Calu3 (cell line): ENCODE measurements around the gene SERPINB3. TPM values are rescaled to one million over a fixed set of nuclear protein-coding genes. Genes with fewer than 3 reads are reported as not detected.

Experiments used
- BruUV-seq: library from RNA; stranded (reverse); fragments of 400-500 nt; replicated peaks from 2 replicates; lab custom pipeline; 2021; lab: Mats Ljungman, UMichigan
- CTCF ChIA-PET: fragments of 300-600 bp; sonication (Branson Sonifier 250); formaldehyde crosslinking; loops from one replicate; lab custom pipeline; 2022; ENCODE audit warnings: antibody characterized with exemption; lab: Charles Lee
- DNase-seq: peaks from one replicate; pipeline ENCODE4 v3.0.0; 2022
- H3K27ac Mint-ChIP-seq: one replicate; pipeline ENCODE4 v1.8.0; 2022; ENCODE audit warnings: mixed read lengths; ENCODE audit not compliant: unreplicated experiment
- H3K27me3 Mint-ChIP-seq: one replicate; pipeline ENCODE4 v1.8.0; 2022; ENCODE audit warnings: mixed read lengths; ENCODE audit not compliant: unreplicated experiment
- H3K36me3 Mint-ChIP-seq: one replicate; pipeline ENCODE4 v1.8.0; 2022; ENCODE audit warnings: mild to moderate bottlenecking, moderate library complexity, mixed read lengths; ENCODE audit not compliant: insufficient read depth, unreplicated experiment
- H3K4me1 Mint-ChIP-seq: one replicate; pipeline ENCODE4 v1.8.0; 2022; ENCODE audit warnings: mild to moderate bottlenecking, low read depth, mixed read lengths; ENCODE audit not compliant: unreplicated experiment
- H3K4me3 Mint-ChIP-seq: one replicate; pipeline ENCODE4 v1.8.0; 2022; ENCODE audit warnings: mild to moderate bottlenecking, low read depth, moderate library complexity, mixed read lengths; ENCODE audit not compliant: unreplicated experiment
- H3K9me3 Mint-ChIP-seq: one replicate; pipeline ENCODE4 v1.8.0; 2022; ENCODE audit warnings: low read depth, mixed read lengths; ENCODE audit not compliant: unreplicated experiment
- CTCF ChIP-seq: fragments of 200-600 bp; IDR thresholded peaks from one replicate; pipeline ENCODE4 v1.8.0; 2022; ENCODE audit warnings: antibody characterized with exemption; ENCODE audit not compliant: unreplicated experiment
- intact Hi-C: fragments of 100-400 bp; cut with micrococcal nuclease; formaldehyde crosslinking; loops from one replicate; pipeline ENCODE4 v1.10.0; 2022; ENCODE audit not compliant: unreplicated experiment
- total RNA-seq: library from RNA; stranded (reverse); gene quantifications from 2 replicates; pipeline ENCODE4 v1.2.3, GENCODE V29; 2022

SERPINB3 gene
- total RNA-seq, 1 experiment from 2014 or later, result 0.68 TPM

DNA sequence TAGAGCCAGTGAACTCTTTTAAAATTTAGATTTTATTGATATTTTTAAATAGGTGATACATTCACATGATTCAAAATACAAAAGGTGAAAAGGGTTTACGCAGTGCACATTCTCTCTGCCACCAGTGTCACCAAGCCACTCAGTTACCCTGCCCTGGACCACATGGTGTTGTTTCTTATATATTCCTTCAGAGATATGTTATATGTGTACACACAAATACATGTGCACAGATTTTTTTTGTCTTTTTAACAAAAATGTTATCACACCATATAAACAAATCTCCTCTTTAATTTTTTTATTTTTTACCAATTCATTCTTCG, 43.8 kb downstream of the SERPINB3 start:
- Mint-ChIP-seq H3K36me3 (no peaks in the 10 kb centered on the region), H3K27ac (no peak overlapping the region), H3K4me1 (no peaks in the 10 kb centered on the region), H3K27me3 (peaks cover 10% of the 10 kb centered on the region), H3K9me3 (no peaks in the 10 kb centered on the region), H3K4me3 (no peak overlapping the region)
- BruUV-seq, result no TSS peak
- TF ChIP-seq CTCF, result no peak
- intact Hi-C loops, result no loop called here
- CTCF ChIA-PET, result no interaction called here
- DNase-seq, result no peak

- BruUV-seq, result no TSS peak
- Mint-ChIP-seq H3K27ac (no peak overlapping the region), H3K36me3 (no peaks in the 10 kb centered on the region), H3K4me1 (no peaks in the 10 kb centered on the region), H3K4me3 (no peak overlapping the region), H3K9me3 (no peaks in the 10 kb centered on the region), H3K27me3 (peaks cover 14% of the 10 kb centered on the region)
- CTCF ChIA-PET, result no interaction called here
- TF ChIP-seq CTCF, result no peak
- DNase-seq, result no peak
- intact Hi-C loops, result no loop called here
Measured at GRCh38 chr18:63617049-63617914, 44.4 kb downstream of the SERPINB3 start.

DNA sequence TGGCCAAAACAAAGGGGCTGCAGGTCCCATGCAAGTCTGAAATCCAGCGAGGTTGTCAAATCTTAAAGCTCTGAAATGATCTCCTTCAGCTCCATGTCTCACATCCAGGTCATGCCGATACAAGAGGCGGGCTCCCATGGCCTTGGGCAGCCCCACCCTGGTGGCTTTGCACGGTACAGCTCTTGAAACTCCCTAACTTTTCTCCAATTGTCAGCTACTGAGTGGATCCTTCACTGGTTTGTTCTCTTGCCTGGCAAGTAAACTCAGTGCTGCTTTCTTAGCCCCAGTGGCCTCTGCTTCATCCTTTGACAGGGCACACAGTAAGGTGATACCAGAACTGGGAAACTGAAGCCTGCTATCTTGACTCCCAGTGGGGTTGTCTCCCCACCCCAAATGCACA, 48.3 kb downstream of the SERPINB3 start:
- no TSS peak for BruUV-seq
- Mint-ChIP-seq H3K36me3 (no peaks in the 10 kb centered on the region), H3K27me3 (peaks cover 14% of the 10 kb centered on the region), H3K4me3 (no peak overlapping the region), H3K4me1 (no peaks in the 10 kb centered on the region), H3K27ac (no peak overlapping the region), H3K9me3 (no peaks in the 10 kb centered on the region)
- DNase-seq, result no peak
- intact Hi-C loops, result no loop called here
- TF ChIP-seq CTCF, result no peak
- CTCF ChIA-PET, result no interaction called here

DNA sequence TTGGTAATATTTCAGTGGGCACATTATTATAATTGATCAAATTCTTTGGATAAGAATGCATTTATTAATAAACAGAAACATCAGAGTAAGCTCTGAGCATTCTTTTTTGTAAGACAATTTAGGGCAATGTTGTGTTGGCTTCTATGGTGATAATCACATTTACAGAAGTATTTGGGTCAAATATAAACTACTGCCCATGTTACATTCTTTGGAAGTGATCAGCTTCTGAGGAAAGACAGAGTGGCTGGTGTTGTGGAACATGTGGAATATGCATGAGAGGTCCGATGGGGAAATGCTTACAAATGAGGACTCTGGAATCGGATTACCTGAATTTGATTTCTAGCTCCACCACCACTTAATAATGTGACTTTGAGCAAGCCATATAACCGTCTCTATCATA, 55.2 kb downstream of the SERPINB3 start:
- no peak for TF ChIP-seq CTCF
- CTCF ChIA-PET, result no interaction called here
- Mint-ChIP-seq H3K27ac (no peak overlapping the region), H3K9me3 (no peaks in the 10 kb centered on the region), H3K4me3 (no peak overlapping the region), H3K27me3 (no peaks in the 10 kb centered on the region), H3K4me1 (peaks cover 29% of the 10 kb centered on the region), H3K36me3 (peaks cover 5% of the 10 kb centered on the region)
- BruUV-seq, result no TSS peak
- no peak for DNase-seq
- intact Hi-C loops, result no loop called here

Other genes starting within 250 kb of the SERPINB3 start
- gene VPS4B, start 239.4 kb downstream of the SERPINB3 start, total RNA-seq, result 83.3 and 83.9 TPM in 2 replicates
- gene SERPINB5, start 184.9 kb downstream of the SERPINB3 start, total RNA-seq, result 34.0 and 34.1 TPM in 2 replicates
- gene SERPINB12, start 119.5 kb downstream of the SERPINB3 start, total RNA-seq, result not detected in 2 replicates
- not detected in 2 replicates for gene SERPINB13, start 74.5 kb downstream of the SERPINB3 start, total RNA-seq
- 0.76 TPM in 1 of 2 replicates, not detected in the other for gene SERPINB4, start 17.6 kb downstream of the SERPINB3 start, total RNA-seq
- gene SERPINB11, start 41.1 kb upstream of the SERPINB3 start, total RNA-seq, result not detected in 2 replicates
- 0.19 and 0.88 TPM in 2 replicates for gene SERPINB7, start 113.5 kb upstream of the SERPINB3 start, total RNA-seq
- 39.2 and 85.1 TPM in 2 replicates for gene SERPINB2, start 225.8 kb upstream of the SERPINB3 start, total RNA-seq
- not detected in 2 replicates for gene SERPINB10, start 246.1 kb upstream of the SERPINB3 start, total RNA-seq